NCI-H2081 treated with DMSO at 0.1 percent for 48 hours (cell line): ENCODE results near the gene PPP2R1B.

Experiments used
- DNase-seq: peaks from one replicate; lab custom pipeline; 2025; lab: John Stamatoyannopoulos, UW

The PPP2R1B gene

DNA sequence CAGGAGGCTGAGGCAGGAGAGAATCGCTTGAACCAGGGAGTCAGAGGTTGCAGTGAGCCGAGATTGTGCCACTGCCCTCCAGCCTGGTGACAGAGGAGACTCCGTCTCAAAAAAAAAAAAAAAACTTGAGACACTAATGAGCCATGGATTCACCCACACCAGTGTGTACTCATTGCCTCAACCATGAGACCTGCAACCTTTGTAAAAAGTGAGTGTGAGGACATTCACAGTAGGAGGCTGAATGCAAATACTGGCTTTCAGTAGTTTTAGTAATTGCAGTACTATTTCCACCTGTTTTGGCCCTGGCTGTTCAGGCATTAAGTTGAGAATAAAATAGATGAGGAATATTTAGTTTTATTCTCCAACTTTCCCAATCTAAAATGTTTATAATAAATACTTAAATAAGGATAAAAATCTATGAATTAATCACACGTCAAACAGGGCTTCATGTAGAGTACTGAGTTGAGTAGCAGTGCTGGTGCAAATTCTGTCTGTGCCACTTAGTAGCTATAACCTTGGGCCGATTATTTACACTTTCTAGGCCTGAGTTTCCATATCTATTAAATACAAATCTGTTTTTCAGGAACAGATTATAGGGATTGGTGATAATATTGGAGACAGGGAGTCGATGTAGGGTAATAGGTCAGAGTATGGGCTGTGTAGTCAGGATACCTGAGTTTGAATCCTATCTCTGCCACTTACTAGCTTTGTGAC, 72.8 kb downstream of the PPP2R1B start:
- DNase-seq = no peak

DNA sequence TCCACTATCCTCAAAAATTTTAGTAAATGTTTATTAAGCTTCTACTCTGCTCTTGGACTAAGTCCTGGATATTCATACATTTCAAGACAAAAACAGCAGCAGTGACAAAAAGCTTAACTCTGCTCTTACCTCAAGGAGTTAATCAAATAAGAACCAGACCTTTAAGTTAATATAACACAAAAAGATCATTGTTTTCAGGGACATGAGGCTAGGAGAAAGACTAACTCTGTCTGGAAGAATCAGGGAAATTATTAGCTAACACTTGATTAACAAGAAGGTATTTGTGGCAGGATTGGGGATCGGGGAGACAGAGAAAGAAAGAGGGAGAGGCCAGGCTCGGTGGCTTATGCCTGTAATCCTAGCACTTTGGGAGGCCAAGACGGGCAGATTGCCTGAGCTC, 74.4 kb downstream of the PPP2R1B start:
- no peak for DNase-seq

- DNase-seq = no peak
These were observed 75.0 kb downstream of the PPP2R1B start for GRCh38 chr11:111691176-111691575.

GRCh38 chr11:111688013-111688412, 78.2 kb downstream of the PPP2R1B start:
- no peak for DNase-seq

GRCh38 chr11:111684251-111684650, 81.9 kb downstream of the PPP2R1B start:
- DNase-seq = no peak

- DNase-seq = no peak
These were observed 82.4 kb downstream of the PPP2R1B start for GRCh38 chr11:111683806-111684205.

DNA sequence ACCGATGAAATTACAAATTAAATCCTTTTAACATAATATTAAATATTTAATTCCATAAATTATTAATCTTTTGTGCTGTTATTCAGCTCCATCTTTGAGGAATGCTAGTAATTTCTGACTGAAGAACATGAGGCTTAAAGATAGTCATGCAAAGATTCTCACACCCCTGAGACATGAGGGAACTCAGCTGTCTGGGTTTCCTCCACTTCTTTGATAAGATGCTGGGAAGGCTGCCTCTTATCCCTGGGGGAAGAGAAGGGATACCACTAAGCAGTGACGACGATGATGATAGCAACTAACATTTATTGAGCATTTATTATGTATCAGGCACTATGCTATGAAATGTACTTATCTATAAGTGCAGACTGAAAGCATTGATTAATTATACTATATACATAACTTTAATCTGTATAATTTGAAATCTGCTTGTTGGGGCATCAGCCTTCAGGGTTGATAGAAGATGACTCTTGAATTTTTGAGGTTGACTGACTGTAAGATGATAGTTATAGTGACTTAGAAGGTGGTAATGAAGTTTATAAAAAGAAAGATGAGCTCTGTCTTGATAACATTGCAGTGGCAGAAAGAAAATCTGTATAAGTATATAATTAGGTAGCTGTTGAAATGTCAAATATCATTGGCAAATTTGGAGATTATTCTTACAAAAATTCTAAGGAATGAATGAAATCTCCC, 85.6 kb downstream of the PPP2R1B start:
- DNase-seq = no peak
